ENCODE measurements around the gene SHISAL1.
"Not testable (repeated sequence)": the region's sequence is repeated elsewhere in the genome, so short reads cannot be mapped to it uniquely, and the experiment has no call there.

The SHISAL1 gene

GRCh38 chr22:44305888-44306287, 6.9 kb downstream of the SHISAL1 start:
- no peak overlapping the region for H3K9ac ChIP-seq (ENCODE audit: low read depth, low read length)
- H3K27me3 ChIP-seq (ENCODE audit: insufficient read depth, low read length) = no peaks in the 10 kb centered on the region
- no peaks in the 10 kb centered on the region for H3K9me3 ChIP-seq (ENCODE audit: insufficient read depth, low read depth, low read length)
- no peaks in the 10 kb centered on the region for H3K4me1 ChIP-seq (ENCODE audit: insufficient read depth, low read length)
- H3K27ac ChIP-seq (ENCODE audit: low read length) = no peak overlapping the region
- H3K36me3 ChIP-seq (ENCODE audit: insufficient read depth, low read depth, low read length) = no peaks in the 10 kb centered on the region
- H3K4me3 ChIP-seq (ENCODE audit: low read length) = no peak overlapping the region

DNA sequence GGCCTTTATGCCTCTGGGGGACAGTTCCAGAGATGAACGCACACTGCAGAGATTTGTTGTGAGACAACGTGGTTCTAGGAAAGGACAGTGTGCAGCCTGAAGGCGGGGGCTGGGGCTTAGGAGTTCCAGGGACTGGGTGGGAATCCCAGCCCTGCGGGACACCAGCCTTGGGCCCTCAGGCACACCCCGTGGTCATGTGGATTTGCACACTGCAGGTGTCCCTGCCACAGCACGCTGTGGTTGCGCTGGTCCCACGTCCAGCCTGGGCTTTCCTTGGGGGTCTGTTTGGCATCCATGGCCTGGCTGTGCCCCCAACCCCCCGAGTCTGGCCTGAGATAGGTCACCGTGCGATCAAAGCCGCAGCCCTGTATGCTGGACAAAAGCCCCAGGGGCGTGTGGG, 7.3 kb downstream of the SHISAL1 start:
- H3K27me3 ChIP-seq (ENCODE audit: insufficient read depth, low read length) = no peaks in the 10 kb centered on the region
- no peak overlapping the region for H3K9ac ChIP-seq (ENCODE audit: low read depth, low read length)
- no peaks in the 10 kb centered on the region for H3K9me3 ChIP-seq (ENCODE audit: insufficient read depth, low read depth, low read length)
- no peaks in the 10 kb centered on the region for H3K36me3 ChIP-seq (ENCODE audit: insufficient read depth, low read depth, low read length)
- H3K4me1 ChIP-seq (ENCODE audit: insufficient read depth, low read length) = no peaks in the 10 kb centered on the region
- no peak overlapping the region for H3K27ac ChIP-seq (ENCODE audit: low read length)
- no peak overlapping the region for H3K4me3 ChIP-seq (ENCODE audit: low read length)

DNA sequence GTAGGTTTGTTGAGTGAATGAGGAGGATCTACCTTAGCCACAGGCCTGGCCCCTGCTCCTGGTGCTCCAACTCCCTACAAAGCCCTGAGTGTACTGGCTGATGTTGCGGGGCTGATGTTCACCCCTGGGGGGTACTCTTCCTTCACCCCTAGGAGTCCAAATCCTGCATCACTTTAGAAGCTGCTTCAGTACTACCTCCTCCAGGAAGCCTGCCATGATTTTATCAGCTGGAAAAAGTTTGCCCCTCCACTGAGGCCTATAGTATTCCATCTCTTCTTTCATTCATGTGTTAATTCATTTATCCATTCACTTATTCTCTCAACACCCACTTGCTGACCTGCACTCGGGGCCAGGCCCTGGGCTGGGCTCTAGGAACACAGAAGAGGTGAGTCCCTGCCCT, 7.8 kb downstream of the SHISAL1 start:
- Histone ChIP-seq H3K4me1 (ENCODE audit: insufficient read depth, low read length) (no peaks in the 10 kb centered on the region), H3K9ac (ENCODE audit: low read depth, low read length) (no peak overlapping the region), H3K36me3 (ENCODE audit: insufficient read depth, low read depth, low read length) (no peaks in the 10 kb centered on the region), H3K27ac (ENCODE audit: low read length) (no peak overlapping the region), H3K4me3 (ENCODE audit: low read length) (no peak overlapping the region), H3K9me3 (ENCODE audit: insufficient read depth, low read depth, low read length) (no peaks in the 10 kb centered on the region), H3K27me3 (ENCODE audit: insufficient read depth, low read length) (peaks cover 2% of the 10 kb centered on the region)

DNA sequence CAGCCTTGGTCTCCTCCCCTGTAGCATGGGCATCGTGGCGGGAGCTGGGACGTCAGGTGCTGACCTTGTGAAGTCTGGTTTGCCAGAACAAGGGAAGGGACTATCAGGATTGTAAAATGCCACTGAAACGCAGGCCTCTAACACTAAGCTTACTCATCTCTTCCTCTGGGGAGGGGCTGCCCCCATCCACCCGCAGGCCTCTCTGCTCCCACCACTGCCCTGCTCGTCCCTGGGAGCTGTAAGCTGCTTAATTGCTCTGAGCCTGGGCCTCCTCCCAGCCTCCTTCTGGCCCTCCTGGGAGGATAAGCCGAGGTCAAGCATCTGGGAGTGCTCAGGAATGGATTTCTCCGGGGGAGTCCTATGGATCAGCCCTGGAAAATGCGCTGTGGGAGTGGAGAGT, 8.4 kb downstream of the SHISAL1 start:
- Histone ChIP-seq H3K27ac (ENCODE audit: low read length) (no peak overlapping the region), H3K4me1 (ENCODE audit: insufficient read depth, low read length) (no peaks in the 10 kb centered on the region), H3K9ac (ENCODE audit: low read depth, low read length) (no peak overlapping the region), H3K4me3 (ENCODE audit: low read length) (no peak overlapping the region), H3K36me3 (ENCODE audit: insufficient read depth, low read depth, low read length) (no peaks in the 10 kb centered on the region), H3K27me3 (ENCODE audit: insufficient read depth, low read length) (peaks cover 6% of the 10 kb centered on the region), H3K9me3 (ENCODE audit: insufficient read depth, low read depth, low read length) (no peaks in the 10 kb centered on the region)

- H3K36me3 ChIP-seq (ENCODE audit: insufficient read depth, low read depth, low read length); H3K9ac ChIP-seq (ENCODE audit: low read depth, low read length); H3K4me3 ChIP-seq (ENCODE audit: low read length); H3K4me1 ChIP-seq (ENCODE audit: insufficient read depth, low read length); H3K27me3 ChIP-seq (ENCODE audit: insufficient read depth, low read length); H3K27ac ChIP-seq (ENCODE audit: low read length); H3K9me3 ChIP-seq (ENCODE audit: insufficient read depth, low read depth, low read length): not testable (repeated sequence)
Observed at GRCh38 chr22:44302363-44302762, 10.4 kb downstream of the SHISAL1 start.

- H3K27me3 ChIP-seq (ENCODE audit: insufficient read depth, low read length) = peaks cover 6% of the 10 kb centered on the region
- no peak overlapping the region for H3K27ac ChIP-seq (ENCODE audit: low read length)
- H3K4me1 ChIP-seq (ENCODE audit: insufficient read depth, low read length) = no peaks in the 10 kb centered on the region
- H3K4me3 ChIP-seq (ENCODE audit: low read length) = no peak overlapping the region
- no peaks in the 10 kb centered on the region for H3K36me3 ChIP-seq (ENCODE audit: insufficient read depth, low read depth, low read length)
- no peaks in the 10 kb centered on the region for H3K9me3 ChIP-seq (ENCODE audit: insufficient read depth, low read depth, low read length)
- no peak overlapping the region for H3K9ac ChIP-seq (ENCODE audit: low read depth, low read length)
Observed at GRCh38 chr22:44301039-44301438, 11.7 kb downstream of the SHISAL1 start.

GRCh38 chr22:44299124-44299523, 13.6 kb downstream of the SHISAL1 start:
- H3K4me3 ChIP-seq (ENCODE audit: low read length) = no peak overlapping the region
- H3K9me3 ChIP-seq (ENCODE audit: insufficient read depth, low read depth, low read length) = peaks cover 4% of the 10 kb centered on the region; the same call in 1 of the 2 replicates
- H3K9ac ChIP-seq (ENCODE audit: low read depth, low read length) = no peak overlapping the region
- H3K27me3 ChIP-seq (ENCODE audit: insufficient read depth, low read length) = peaks cover 6% of the 10 kb centered on the region
- H3K36me3 ChIP-seq (ENCODE audit: insufficient read depth, low read depth, low read length) = no peaks in the 10 kb centered on the region
- no peaks in the 10 kb centered on the region for H3K4me1 ChIP-seq (ENCODE audit: insufficient read depth, low read length)
- no peak overlapping the region for H3K27ac ChIP-seq (ENCODE audit: low read length)

GRCh38 chr22:44298406-44299091, 14.2 kb downstream of the SHISAL1 start:
- Histone ChIP-seq H3K4me3 (ENCODE audit: low read length) (no peak overlapping the region), H3K36me3 (ENCODE audit: insufficient read depth, low read depth, low read length) (no peaks in the 10 kb centered on the region), H3K27me3 (ENCODE audit: insufficient read depth, low read length) (peaks cover 6% of the 10 kb centered on the region), H3K4me1 (ENCODE audit: insufficient read depth, low read length) (no peaks in the 10 kb centered on the region), H3K9ac (ENCODE audit: low read depth, low read length) (no peak overlapping the region), H3K27ac (ENCODE audit: low read length) (no peak overlapping the region), H3K9me3 (ENCODE audit: insufficient read depth, low read depth, low read length) (peaks cover 4% of the 10 kb centered on the region; the same call in 1 of the 2 replicates)

DNA sequence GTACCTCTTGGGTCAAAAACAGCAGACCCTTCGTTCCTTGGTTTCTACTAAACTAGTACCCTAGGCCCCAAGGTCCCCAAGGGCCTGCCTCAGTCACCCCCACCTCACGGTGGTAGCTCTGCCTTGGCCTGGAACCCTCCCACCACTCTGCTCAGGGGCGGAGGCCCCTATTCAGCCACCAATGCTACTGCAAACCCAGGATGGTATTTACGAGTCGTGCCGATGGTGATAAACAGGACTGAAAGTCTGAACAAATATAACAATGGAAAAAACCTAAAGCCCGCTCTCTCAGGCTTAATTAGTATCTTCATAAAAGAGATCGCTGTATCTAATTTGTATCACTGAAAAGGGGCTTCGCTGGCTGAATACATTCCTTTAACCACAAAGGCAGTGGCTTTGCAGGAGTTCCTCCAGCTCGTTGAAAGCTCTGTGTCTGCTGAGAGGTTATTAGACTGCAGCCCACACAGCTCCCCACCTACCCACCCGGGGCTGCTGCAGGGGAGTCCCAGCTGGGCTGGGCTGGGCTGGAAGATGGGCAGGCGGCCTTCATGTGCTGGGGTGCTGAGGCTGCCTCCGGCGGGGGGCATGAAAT, 15.2 kb downstream of the SHISAL1 start:
- Histone ChIP-seq H3K4me3 (ENCODE audit: low read length) (no peak overlapping the region), H3K36me3 (ENCODE audit: insufficient read depth, low read depth, low read length) (no peaks in the 10 kb centered on the region), H3K27ac (ENCODE audit: low read length) (no peak overlapping the region), H3K9me3 (ENCODE audit: insufficient read depth, low read depth, low read length) (peaks cover 4% of the 10 kb centered on the region; the same call in 1 of the 2 replicates), H3K9ac (ENCODE audit: low read depth, low read length) (no peak overlapping the region), H3K4me1 (ENCODE audit: insufficient read depth, low read length) (no peaks in the 10 kb centered on the region), H3K27me3 (ENCODE audit: insufficient read depth, low read length) (peaks cover 6% of the 10 kb centered on the region)

DNA sequence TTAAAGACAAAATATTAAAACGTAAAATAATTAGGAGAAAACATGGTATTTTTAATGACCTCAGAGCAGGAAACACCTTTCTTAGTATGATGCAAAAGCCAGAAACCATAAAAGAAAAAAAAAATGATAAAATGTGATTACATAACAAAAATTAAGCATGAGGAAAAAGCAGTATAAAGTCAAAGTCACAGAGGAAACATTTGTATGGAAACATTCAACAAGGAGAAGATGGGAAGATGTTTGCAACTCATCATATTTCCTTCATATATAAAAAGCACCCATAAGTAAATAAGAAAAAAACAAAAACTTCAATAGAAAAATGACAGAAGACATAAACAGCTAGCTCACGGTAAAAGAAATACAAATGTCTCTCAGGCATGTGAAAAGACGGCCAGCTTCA, 17.3 kb downstream of the SHISAL1 start:
- no peak overlapping the region for H3K27ac ChIP-seq (ENCODE audit: low read length)
- peaks cover 4% of the 10 kb centered on the region; the same call in 1 of the 2 replicates for H3K9me3 ChIP-seq (ENCODE audit: insufficient read depth, low read depth, low read length)
- peaks cover 6% of the 10 kb centered on the region for H3K27me3 ChIP-seq (ENCODE audit: insufficient read depth, low read length)
- H3K9ac ChIP-seq (ENCODE audit: low read depth, low read length) = no peak overlapping the region
- H3K4me1 ChIP-seq (ENCODE audit: insufficient read depth, low read length) = no peaks in the 10 kb centered on the region
- no peaks in the 10 kb centered on the region for H3K36me3 ChIP-seq (ENCODE audit: insufficient read depth, low read depth, low read length)
- H3K4me3 ChIP-seq (ENCODE audit: low read length) = no peak overlapping the region

GRCh38 chr22:44293876-44294275, 18.9 kb downstream of the SHISAL1 start:
- Histone ChIP-seq H3K9ac (ENCODE audit: low read depth, low read length) (no peak overlapping the region), H3K27ac (ENCODE audit: low read length) (no peak overlapping the region), H3K36me3 (ENCODE audit: insufficient read depth, low read depth, low read length) (no peaks in the 10 kb centered on the region), H3K27me3 (ENCODE audit: insufficient read depth, low read length) (no peaks in the 10 kb centered on the region), H3K9me3 (ENCODE audit: insufficient read depth, low read depth, low read length) (peaks cover 4% of the 10 kb centered on the region; the same call in 1 of the 2 replicates), H3K4me3 (ENCODE audit: low read length) (no peak overlapping the region), H3K4me1 (ENCODE audit: insufficient read depth, low read length) (peaks cover 2% of the 10 kb centered on the region; the same call in 1 of the 2 replicates)

DNA sequence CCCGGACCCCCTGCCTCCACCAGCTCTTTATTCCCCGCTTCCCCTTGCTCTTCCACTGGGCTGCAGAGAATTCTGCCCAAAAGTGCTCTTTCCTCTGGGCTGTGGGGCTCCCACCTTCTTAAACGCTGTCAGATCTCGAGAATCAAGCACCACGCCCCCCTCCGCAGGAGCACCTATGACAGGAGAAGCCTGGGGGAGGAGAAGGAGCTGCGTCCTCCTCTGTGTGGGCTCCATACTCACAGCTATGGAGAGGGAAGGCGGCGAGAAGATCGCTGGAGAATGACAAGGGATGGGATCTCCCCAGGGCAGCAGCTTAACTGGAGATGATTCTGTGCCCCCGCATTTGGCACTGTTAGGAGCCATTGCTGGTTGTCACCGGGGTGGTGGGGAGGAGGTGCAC, 19.7 kb downstream of the SHISAL1 start:
- Histone ChIP-seq H3K36me3 (ENCODE audit: insufficient read depth, low read depth, low read length) (no peaks in the 10 kb centered on the region), H3K9ac (ENCODE audit: low read depth, low read length) (no peak overlapping the region), H3K4me1 (ENCODE audit: insufficient read depth, low read length) (peaks cover 2% of the 10 kb centered on the region; the same call in 1 of the 2 replicates), H3K27me3 (ENCODE audit: insufficient read depth, low read length) (no peaks in the 10 kb centered on the region), H3K9me3 (ENCODE audit: insufficient read depth, low read depth, low read length) (peaks cover 4% of the 10 kb centered on the region; the same call in 1 of the 2 replicates), H3K4me3 (ENCODE audit: low read length) (no peak overlapping the region), H3K27ac (ENCODE audit: low read length) (no peak overlapping the region)

Measured in iPS-20b (cell line).